H1 (cell line): Measurements from ENCODE around the gene EXOC3L1. TPM values are rescaled to one million over a fixed set of nuclear protein-coding genes. Genes with fewer than 3 reads are reported as not detected.

Experiments used
- CEBPB ChIP-seq: IDR thresholded peaks from 2 replicates; pipeline ENCODE4 v1.6.1; 2012; ENCODE audit warnings: low read depth, low read length
- CHD2 ChIP-seq: IDR thresholded peaks from 2 replicates; pipeline ENCODE4 v1.6.1; 2012; ENCODE audit warnings: low read length, improper control_type of control experiment
- CREB1 ChIP-seq: IDR thresholded peaks from 2 replicates; pipeline ENCODE4 v1.6.1; 2012; ENCODE audit warnings: inconsistent platforms
- EZH2 ChIP-seq: fragments of 200-600 bp; sonication (generic); IDR thresholded peaks from 2 replicates; pipeline ENCODE4 v1.7.1; 2012; ENCODE audit warnings: low read depth, mild to moderate bottlenecking, moderate library complexity, low read length, inconsistent platforms; ENCODE audit not compliant: severe bottlenecking
- NANOG ChIP-seq: IDR thresholded peaks from 2 replicates; pipeline ENCODE4 v1.6.1; 2011; ENCODE audit warnings: low read length, low read depth, mild to moderate bottlenecking, inconsistent platforms; ENCODE audit not compliant: insufficient read depth, poor library complexity, severe bottlenecking
- TAF7 ChIP-seq: optimal IDR thresholded peaks from 2 replicates; pipeline ENCODE3; 2011; ENCODE audit warnings: low read depth, mild to moderate bottlenecking, inconsistent platforms, low read length, moderate library complexity, borderline replicate concordance
- USF2 ChIP-seq: IDR thresholded peaks from 2 replicates; pipeline ENCODE4 v1.6.1; 2011; ENCODE audit warnings: low read length, improper control_type of control experiment
- polyA plus RNA-seq, 7 experiments: library from polyadenylated mRNA; depleted of rRNA in 3 of 7; stranded (reverse) in 5 of 7; unstranded in 2 of 7; fragments of >200 nt in 5 of 7; fragments of 200-250 nt in 2 of 7; gene quantifications; 1 replicate in 5 of 7; 2 replicates in 1 of 7; 4 replicates in 1 of 7; pipeline versions ENCODE4 v1.2.1 to v1.2.3, GENCODE V29; 2011 to 2013; ENCODE audit warnings: missing spikeins in 2 of 7, mixed read lengths in 2 of 7
- total RNA-seq: library from RNA; stranded (reverse); fragmentation: NEBNext Ultra II Directional; extraction: Animal tissue kit (Norgen Biotek cat#: 25700); gene quantifications from 2 replicates; pipeline ENCODE4 v1.2.1, GENCODE V29; 2021
- TF ChIP-seq, protein P1 (sequence below), 3 experiments: IDR thresholded peaks; 1 replicate in 2 of 3; 2 replicates in 1 of 3; pipeline versions ENCODE4 v1.5.1 to v1.6.1; 2011; ENCODE audit warnings: low read length in 3 of 3, mild to moderate bottlenecking in 3 of 3, inconsistent platforms in 2 of 3, low read depth in 1 of 3, moderate library complexity in 1 of 3; ENCODE audit not compliant: insufficient read depth in 1 of 3; ENCODE audit errors: control extremely low read depth in 1 of 3

EXOC3L1 gene
- total and polyA plus RNA-seq, 2 of the 8 experiments (the other 6 are each of a cell fraction or from before 2014, with no cell fraction given), result 1.3 TPM

GRCh38 chr16:67184995-67185650, 4.8 kb downstream of the EXOC3L1 start (continued):
- TF ChIP-seq EZH2 (peak; percentile 64), TAF7 (peak; percentile 47), CREB1 (peak; percentile 60; the same call in 1 of the 2 replicates), CHD2 (peak; percentile 67; the same call in 1 of the 2 replicates), USF2 (no peak), CEBPB (no peak), NANOG (peak; percentile 27)
- TF ChIP-seq, protein P1, sequence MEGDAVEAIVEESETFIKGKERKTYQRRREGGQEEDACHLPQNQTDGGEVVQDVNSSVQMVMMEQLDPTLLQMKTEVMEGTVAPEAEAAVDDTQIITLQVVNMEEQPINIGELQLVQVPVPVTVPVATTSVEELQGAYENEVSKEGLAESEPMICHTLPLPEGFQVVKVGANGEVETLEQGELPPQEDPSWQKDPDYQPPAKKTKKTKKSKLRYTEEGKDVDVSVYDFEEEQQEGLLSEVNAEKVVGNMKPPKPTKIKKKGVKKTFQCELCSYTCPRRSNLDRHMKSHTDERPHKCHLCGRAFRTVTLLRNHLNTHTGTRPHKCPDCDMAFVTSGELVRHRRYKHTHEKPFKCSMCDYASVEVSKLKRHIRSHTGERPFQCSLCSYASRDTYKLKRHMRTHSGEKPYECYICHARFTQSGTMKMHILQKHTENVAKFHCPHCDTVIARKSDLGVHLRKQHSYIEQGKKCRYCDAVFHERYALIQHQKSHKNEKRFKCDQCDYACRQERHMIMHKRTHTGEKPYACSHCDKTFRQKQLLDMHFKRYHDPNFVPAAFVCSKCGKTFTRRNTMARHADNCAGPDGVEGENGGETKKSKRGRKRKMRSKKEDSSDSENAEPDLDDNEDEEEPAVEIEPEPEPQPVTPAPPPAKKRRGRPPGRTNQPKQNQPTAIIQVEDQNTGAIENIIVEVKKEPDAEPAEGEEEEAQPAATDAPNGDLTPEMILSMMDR (IDR thresholded peaks at IDR 0.05; ENCODE audit: control extremely low read depth in 1 of 3, insufficient read depth in 1 of 3, low read depth in 1 of 3, low read length in 3 of 3), result peak in 2 of 3 experiments; percentile 95 to 96; a peak in 3 of 4 replicates
- TF ChIP-seq, all 59 proteins: peak for 21
